ENCODE results near the gene ZAR1L.

Gene ZAR1L

GRCh38 chr13:32266130-32266529 lies 49.0 kb downstream of the ZAR1L start:
- no peak for TF ChIP-seq SIN3A (IDR thresholded peaks at IDR 0.05; ENCODE audit: borderline replicate concordance, insufficient read depth, low read length)
- no peak for TF ChIP-seq FOXP2 (optimal IDR thresholded peaks at IDR 0.05; ENCODE audit: borderline replicate concordance, extremely low read depth, extremely low read length, insufficient read depth)
- TF ChIP-seq REST (IDR thresholded peaks at IDR 0.05; ENCODE audit: insufficient read depth in 1 of 2, low read depth in 2 of 2, low read length in 2 of 2): no peak
- no peak for TF ChIP-seq TAF1 (IDR thresholded peaks at IDR 0.05; ENCODE audit: borderline replicate concordance, insufficient read depth, low read length)
- no peak for TF ChIP-seq POLR2AphosphoS5 (IDR thresholded peaks at IDR 0.05; ENCODE audit: low read depth, low read length)

GRCh38 chr13:32265726-32266125 lies 49.4 kb downstream of the ZAR1L start:
- TF ChIP-seq POLR2AphosphoS5 (IDR thresholded peaks at IDR 0.05; ENCODE audit: low read depth, low read length): no peak
- no peak for TF ChIP-seq TAF1 (IDR thresholded peaks at IDR 0.05; ENCODE audit: borderline replicate concordance, insufficient read depth, low read length)
- TF ChIP-seq SIN3A (IDR thresholded peaks at IDR 0.05; ENCODE audit: borderline replicate concordance, insufficient read depth, low read length): no peak
- no peak for TF ChIP-seq FOXP2 (optimal IDR thresholded peaks at IDR 0.05; ENCODE audit: borderline replicate concordance, extremely low read depth, extremely low read length, insufficient read depth)
- no peak for TF ChIP-seq REST (IDR thresholded peaks at IDR 0.05; ENCODE audit: insufficient read depth in 1 of 2, low read depth in 2 of 2, low read length in 2 of 2)

- TF ChIP-seq SIN3A (IDR thresholded peaks at IDR 0.05; ENCODE audit: borderline replicate concordance, insufficient read depth, low read length): no peak
- no peak for TF ChIP-seq TAF1 (IDR thresholded peaks at IDR 0.05; ENCODE audit: borderline replicate concordance, insufficient read depth, low read length)
- TF ChIP-seq POLR2AphosphoS5 (IDR thresholded peaks at IDR 0.05; ENCODE audit: low read depth, low read length): no peak
- TF ChIP-seq FOXP2 (optimal IDR thresholded peaks at IDR 0.05; ENCODE audit: borderline replicate concordance, extremely low read depth, extremely low read length, insufficient read depth): no peak
Measured at GRCh38 chr13:32264407-32264806, 50.8 kb downstream of the ZAR1L start.

- TF ChIP-seq TAF1 (IDR thresholded peaks at IDR 0.05; ENCODE audit: borderline replicate concordance, insufficient read depth, low read length): no peak
- TF ChIP-seq REST (IDR thresholded peaks at IDR 0.05; ENCODE audit: insufficient read depth in 1 of 2, low read depth in 2 of 2, low read length in 2 of 2): no peak
- TF ChIP-seq POLR2AphosphoS5 (IDR thresholded peaks at IDR 0.05; ENCODE audit: low read depth, low read length): no peak
Measured at GRCh38 chr13:32262619-32263018, 52.5 kb downstream of the ZAR1L start.

GRCh38 chr13:32262165-32262564 lies 53.0 kb downstream of the ZAR1L start:
- TF ChIP-seq SIN3A (IDR thresholded peaks at IDR 0.05; ENCODE audit: borderline replicate concordance, insufficient read depth, low read length) (no peak), FOXP2 (optimal IDR thresholded peaks at IDR 0.05; ENCODE audit: borderline replicate concordance, extremely low read depth, extremely low read length, insufficient read depth) (no peak), POLR2AphosphoS5 (IDR thresholded peaks at IDR 0.05; ENCODE audit: low read depth, low read length) (no peak), TAF1 (IDR thresholded peaks at IDR 0.05; ENCODE audit: borderline replicate concordance, insufficient read depth, low read length) (no peak), REST (IDR thresholded peaks at IDR 0.05; ENCODE audit: insufficient read depth in 1 of 2, low read depth in 2 of 2, low read length in 2 of 2) (no peak)
